Stomach (tissue), 9 donors: ENCODE measurements around the gene ELOB. TPM values are rescaled to one million over a fixed set of nuclear protein-coding genes. Genes with fewer than 3 reads are reported as not detected.

Experiments used
- DNase-seq, 2 donors: peaks; one replicate each; pipeline versions ENCODE4 v3.0.0 to v3.0.0-alpha.2; 2013 to 2019
- H3K27ac ChIP-seq, 5 donors: fragments of 200-600 bp in 4 of 5; sonication (generic) in 4 of 5; one replicate each; pipeline ENCODE4 v1.5.1; 2013 to 2019; ENCODE audit warnings: mild to moderate bottlenecking in 1 of 5, moderate library complexity in 1 of 5
- H3K27me3 ChIP-seq, 3 donors: fragments of 200-600 bp; sonication (generic); one replicate each; pipeline ENCODE4 v1.5.1; 2017 to 2019; ENCODE audit warnings: mixed run types in 1 of 3
- H3K36me3 ChIP-seq, 4 donors: fragments of 200-600 bp; sonication (generic); 1 replicate in 3 of 4; 2 replicates in 1 of 4; pipeline ENCODE4 v1.5.1; 2016 to 2019
- H3K4me1 ChIP-seq, 4 donors: fragments of 200-600 bp; sonication (generic); one replicate each; pipeline ENCODE4 v1.5.1; 2016 to 2019
- H3K4me3 ChIP-seq, 4 donors: fragments of 200-600 bp; sonication (generic) in 3 of 4; one replicate each; pipeline ENCODE4 v1.5.1; 2016 to 2019; ENCODE audit warnings: mild to moderate bottlenecking in 1 of 4
- H3K9me3 ChIP-seq, 4 donors: fragments of 200-600 bp; sonication (generic); one replicate each; pipeline ENCODE4 v1.5.1; 2016 to 2019
- CTCF ChIP-seq, 7 experiments: fragments of 450-650 bp in 4 of 7; fragments of 200-600 bp in 3 of 7; sonication (generic) in 3 of 7; IDR thresholded peaks; one replicate each; pipeline ENCODE4 v1.5.1; 2016 to 2019; ENCODE audit warnings: antibody characterized with exemption in 7 of 7, control low read depth in 2 of 7, mild to moderate bottlenecking in 1 of 7
- EP300 ChIP-seq: sonication (generic); formaldehyde crosslinking; IDR thresholded peaks from one replicate; pipeline ENCODE4 v1.6.1; 2017; ENCODE audit warnings: antibody characterized with exemption
- POLR2A ChIP-seq, 4 donors: fragments of 450-650 bp; IDR thresholded peaks; one replicate each; pipeline ENCODE4 v1.6.1; 2016; ENCODE audit warnings: antibody characterized with exemption in 4 of 4, control low read depth in 2 of 4, mild to moderate bottlenecking in 1 of 4, moderate library complexity in 1 of 4
- POLR2AphosphoS5 ChIP-seq, 3 donors: sonication (generic); formaldehyde crosslinking; IDR thresholded peaks; one replicate each; pipeline ENCODE4 v1.6.1; 2016; ENCODE audit warnings: antibody characterized with exemption in 3 of 3
- WGBS, 5 donors: extraction: QIAGEN DNeasy Blood & Tissue Kit in 3 of 5; methylation state at CpG; one replicate each; pipeline versions ENCODE4 v1.1.5 to v1.1.7; 2013 to 2018; 5-methylcytosine and 5-hydroxymethylcytosine counted together
- intact Hi-C: fragments of 100-400 bp; cut with DNase I; formaldehyde crosslinking; loops from one replicate; pipeline ENCODE4 v1.15.1; 2023; ENCODE audit warnings: low total_unique reads
- polyA plus RNA-seq, 3 donors: library from polyadenylated mRNA; stranded (reverse); fragments of 200-250 nt; gene quantifications; one replicate each; pipeline ENCODE4 v1.2.3, GENCODE V29; 2013
- total RNA-seq, 5 donors: library from RNA; depleted of rRNA; stranded (reverse); fragments of >200 nt; gene quantifications; one replicate each; pipeline versions ENCODE4 v1.1.0 to v1.2.3, GENCODE V29; 2014 to 2016
- donor health status: healthy with polysubstance abuse.
- donor health status: Bipolar disorder and iron deficiency.
- donor health status: healthy.

Gene ELOB
- total and polyA plus RNA-seq, 8 donors: 68.1 to 713 (median 231) TPM

- DNase-seq: no peak
- peaks cover 0 to 15% (median 14%) of the 10 kb centered on the region in 4 donors for H3K9me3 ChIP-seq
- H3K27me3 ChIP-seq: peaks cover 0 to 48% (median 0%) of the 10 kb centered on the region in 3 donors
- H3K4me3 ChIP-seq: no peak overlapping the region
- WGBS, 5 donors: 85 to 94% (median 92%) methylated on average over 7 of the region's 7 CpGs
- no peak overlapping the region for H3K27ac ChIP-seq
- peaks cover 0 to 7% (median 0%) of the 10 kb centered on the region in 4 donors for H3K4me1 ChIP-seq
- no peaks in the 10 kb centered on the region for H3K36me3 ChIP-seq
- intact Hi-C loops: no loop called here
- TF ChIP-seq CTCF (IDR thresholded peaks at IDR 0.05) (no peak), EP300 (no peak), POLR2AphosphoS5 (IDR thresholded peaks at IDR 0.05) (no peak), POLR2A (IDR thresholded peaks at IDR 0.05) (no peak)
Observed at GRCh38 chr16:2808181-2808580, 31.1 kb upstream of the ELOB start.

- H3K27me3 ChIP-seq: peaks cover 0 to 36% (median 0%) of the 10 kb centered on the region in 3 donors
- no peaks in the 10 kb centered on the region for H3K4me1 ChIP-seq
- no peak overlapping the region for H3K27ac ChIP-seq
- intact Hi-C loops: no loop called here
- TF ChIP-seq EP300: no peak
- no peak for TF ChIP-seq POLR2AphosphoS5 (IDR thresholded peaks at IDR 0.05)
- no peak for TF ChIP-seq CTCF (IDR thresholded peaks at IDR 0.05)
- TF ChIP-seq POLR2A (IDR thresholded peaks at IDR 0.05): no peak
- no peaks in the 10 kb centered on the region for H3K36me3 ChIP-seq
- H3K9me3 ChIP-seq: peaks cover 0 to 15% (median 14%) of the 10 kb centered on the region in 4 donors
- no peak overlapping the region for H3K4me3 ChIP-seq
- no peak for DNase-seq
- 75 to 98% (median 80%) methylated on average over 4 to 5 of the region's 5 CpGs for WGBS, 5 donors
Observed at GRCh38 chr16:2806286-2806685, 29.2 kb upstream of the ELOB start.

- intact Hi-C loops: no loop called here
- no peak overlapping the region for H3K27ac ChIP-seq
- peaks cover 0 to 27% (median 0%) of the 10 kb centered on the region in 3 donors for H3K27me3 ChIP-seq
- no peaks in the 10 kb centered on the region for H3K36me3 ChIP-seq
- DNase-seq: no peak
- 87 to 100% (median 94%) methylated on average over 1 to 4 of the region's 4 CpGs for WGBS, 5 donors
- H3K4me3 ChIP-seq: no peak overlapping the region
- H3K4me1 ChIP-seq: no peaks in the 10 kb centered on the region
- no peak for TF ChIP-seq POLR2AphosphoS5 (IDR thresholded peaks at IDR 0.05)
- TF ChIP-seq POLR2A (IDR thresholded peaks at IDR 0.05): no peak
- TF ChIP-seq CTCF (IDR thresholded peaks at IDR 0.05): no peak
- H3K9me3 ChIP-seq: peaks cover 0 to 15% (median 14%) of the 10 kb centered on the region in 4 donors
Observed at GRCh38 chr16:2804728-2805127, 27.6 kb upstream of the ELOB start.

DNA sequence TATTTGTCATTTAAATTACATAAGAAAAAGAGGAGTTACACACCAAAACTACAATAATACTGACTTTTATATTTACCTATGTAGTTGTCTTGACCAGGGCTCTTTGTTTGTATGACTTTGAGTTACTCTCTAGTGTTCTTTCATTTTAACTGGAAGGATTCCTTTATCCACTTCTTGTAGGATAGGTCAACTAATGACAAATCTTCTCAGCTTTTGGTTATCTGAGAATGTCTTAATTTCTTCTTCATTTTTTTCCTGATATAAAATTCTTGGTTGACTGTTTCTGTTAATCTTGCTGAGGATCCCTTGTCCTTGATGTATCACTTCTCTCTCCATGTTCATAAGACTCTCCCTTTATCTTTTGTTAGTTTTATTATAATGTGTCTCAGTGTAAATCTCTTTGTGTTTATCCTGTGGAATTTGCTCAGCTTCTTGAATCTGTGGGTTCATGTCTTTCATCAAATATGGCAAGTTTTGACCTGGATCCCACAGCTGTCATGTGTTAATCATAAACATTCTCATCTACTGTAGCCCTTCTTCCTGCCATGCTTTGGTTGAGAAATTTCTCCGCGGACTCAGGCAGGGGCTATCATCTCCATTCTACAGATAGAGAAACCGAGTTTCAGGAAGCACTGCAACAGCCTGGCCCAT is 26.6 kb upstream of the ELOB start:
- WGBS, 5 donors: 79 to 85% (median 82%) methylated on average over 3 of the region's 3 CpGs
- peaks cover 0 to 38% (median 0%) of the 10 kb centered on the region in 3 donors for H3K27me3 ChIP-seq
- DNase-seq: no peak
- TF ChIP-seq EP300: no peak
- TF ChIP-seq POLR2A (IDR thresholded peaks at IDR 0.05): no peak
- TF ChIP-seq POLR2AphosphoS5 (IDR thresholded peaks at IDR 0.05): no peak
- no peak for TF ChIP-seq CTCF (IDR thresholded peaks at IDR 0.05)
- no peaks in the 10 kb centered on the region for H3K36me3 ChIP-seq
- no peak overlapping the region for H3K27ac ChIP-seq
- H3K4me1 ChIP-seq: peaks cover 0 to 10% (median 0%) of the 10 kb centered on the region in 4 donors
- H3K9me3 ChIP-seq: peaks cover 0 to 15% (median 14%) of the 10 kb centered on the region in 4 donors
- H3K4me3 ChIP-seq: no peak overlapping the region
- intact Hi-C loops: no loop called here
